Fibroblast of lung (primary cell): ENCODE data around the gene KIF25.

Experiments used
- CTCF ChIP-seq, 2 donors: IDR thresholded peaks in 1 of 2; conservative IDR thresholded peaks in 1 of 2; 1 replicate in 1 of 2; 2 replicates in 1 of 2; pipeline ENCODE4 v1.5.1; 2011 to 2012; ENCODE audit warnings: low read length in 2 of 2, control low read depth in 1 of 2, inconsistent platforms in 1 of 2, low read depth in 1 of 2, mild to moderate bottlenecking in 1 of 2
- EZH2 ChIP-seq: IDR thresholded peaks from 2 replicates; pipeline ENCODE4 v1.5.1; 2012; ENCODE audit warnings: low read length, control low read depth, mild to moderate bottlenecking; ENCODE audit errors: missing control alignments

- TF ChIP-seq CTCF (conservative IDR thresholded peaks at IDR 0.05 in 1 of 2, IDR thresholded peaks at IDR 0.05 in 1 of 2; ENCODE audit: low read depth in 1 of 2, low read length in 2 of 2) (no peak), EZH2 (no peak)
Observed at GRCh38 chr6:168039301-168039700, 41.8 kb downstream of the KIF25 start.
